ENCODE results near the gene TMCC1.

GRCh38 chr3:129653019-129653418 lies 240.5 kb downstream of the TMCC1 start:
- TF ChIP-seq CTCF (conservative IDR thresholded peaks at IDR 0.05; ENCODE audit: low read depth, low read length) = no peak
- no peak for TF ChIP-seq EZH2 (IDR thresholded peaks at IDR 0.05; ENCODE audit: low read length, unreplicated experiment)
- TF ChIP-seq EZH2phosphoT487 (IDR thresholded peaks at IDR 0.05; ENCODE audit: borderline replicate concordance, low read length) = no peak
